ENCODE measurements around the gene FBXO21. TPM values are rescaled to one million over a fixed set of nuclear protein-coding genes. Genes with fewer than 3 reads are reported as not detected.
"Not testable (repeated sequence)": the region's sequence is repeated elsewhere in the genome, so short reads cannot be mapped to it uniquely, and the experiment has no call there.

FBXO21 gene
- total RNA-seq, 1 experiment from 2014 or later, result 37.8 TPM

DNA sequence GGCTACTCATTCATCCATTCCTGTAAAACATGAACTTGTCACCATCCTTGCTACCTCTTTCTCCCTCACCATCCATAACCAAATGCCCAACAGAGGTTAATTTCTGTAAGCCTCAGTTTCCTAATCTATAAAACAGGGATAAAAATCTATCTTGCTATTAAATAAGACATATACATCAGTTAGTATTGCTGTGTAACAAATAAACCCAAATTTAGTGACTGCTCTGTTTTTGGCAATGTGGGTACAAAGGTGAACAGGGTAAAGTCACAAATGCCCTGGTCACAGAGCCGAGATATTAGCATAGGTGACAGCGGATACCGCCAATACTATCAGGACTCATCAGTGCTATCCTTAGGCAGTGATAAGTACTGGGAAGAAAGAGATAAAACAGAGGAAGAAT lies 3.6 kb upstream of the FBXO21 start:
- Histone ChIP-seq H3K9me3 (ENCODE audit: control insufficient read depth, insufficient read depth, low read depth, low read length) (no peaks in the 10 kb centered on the region), H3K4me1 (ENCODE audit: control insufficient read depth, insufficient read depth, low read length) (peaks cover 7% of the 10 kb centered on the region), H3K36me3 (ENCODE audit: control insufficient read depth, insufficient read depth, low read length) (no peaks in the 10 kb centered on the region; the same call in 1 of the 2 replicates), H3K4me3 (ENCODE audit: low read depth in 2 of 2, low read length in 2 of 2) (no peak overlapping the region), H3K27ac (ENCODE audit: low read length) (no peak overlapping the region), H3K27me3 (ENCODE audit: control insufficient read depth, insufficient read depth, low read length) (peaks cover 10% of the 10 kb centered on the region)
- BruUV-seq (replicated peaks), result no TSS peak
- ATAC-seq (no peak), DNase-seq (ENCODE audit: low read depth, low spot score) (no peak)
- TF ChIP-seq TCF7L2 (IDR thresholded peaks at IDR 0.05; ENCODE audit: low read depth, low read length), result no peak
- TF ChIP-seq REST (IDR thresholded peaks at IDR 0.05; ENCODE audit: insufficient read depth in 1 of 2, low read depth in 2 of 2, low read length in 1 of 2), result no peak
- TF ChIP-seq POLR2AphosphoS5 (IDR thresholded peaks at IDR 0.05; ENCODE audit: low read depth, low read length), result no peak
- TF ChIP-seq, protein P1, sequence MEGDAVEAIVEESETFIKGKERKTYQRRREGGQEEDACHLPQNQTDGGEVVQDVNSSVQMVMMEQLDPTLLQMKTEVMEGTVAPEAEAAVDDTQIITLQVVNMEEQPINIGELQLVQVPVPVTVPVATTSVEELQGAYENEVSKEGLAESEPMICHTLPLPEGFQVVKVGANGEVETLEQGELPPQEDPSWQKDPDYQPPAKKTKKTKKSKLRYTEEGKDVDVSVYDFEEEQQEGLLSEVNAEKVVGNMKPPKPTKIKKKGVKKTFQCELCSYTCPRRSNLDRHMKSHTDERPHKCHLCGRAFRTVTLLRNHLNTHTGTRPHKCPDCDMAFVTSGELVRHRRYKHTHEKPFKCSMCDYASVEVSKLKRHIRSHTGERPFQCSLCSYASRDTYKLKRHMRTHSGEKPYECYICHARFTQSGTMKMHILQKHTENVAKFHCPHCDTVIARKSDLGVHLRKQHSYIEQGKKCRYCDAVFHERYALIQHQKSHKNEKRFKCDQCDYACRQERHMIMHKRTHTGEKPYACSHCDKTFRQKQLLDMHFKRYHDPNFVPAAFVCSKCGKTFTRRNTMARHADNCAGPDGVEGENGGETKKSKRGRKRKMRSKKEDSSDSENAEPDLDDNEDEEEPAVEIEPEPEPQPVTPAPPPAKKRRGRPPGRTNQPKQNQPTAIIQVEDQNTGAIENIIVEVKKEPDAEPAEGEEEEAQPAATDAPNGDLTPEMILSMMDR (IDR thresholded peaks at IDR 0.05), result no peak
- TF ChIP-seq SIN3A (IDR thresholded peaks at IDR 0.05; ENCODE audit: borderline replicate concordance, insufficient read depth, low read depth, low read length), result no peak
- CTCF ChIA-PET, result no interaction called here
- in situ Hi-C loops (cut with HindIII; ENCODE audit: low pct_unique_long_range_greater_than_20kb, low sequenced_read_pairs), result no loop called here
- intact Hi-C loops (cut with micrococcal nuclease; ENCODE audit: unreplicated experiment), result no loop called here
- POLR2A ChIA-PET, result no interaction called here

GRCh38 chr12:117192581-117192980 lies 2.3 kb upstream of the FBXO21 start:
- in situ Hi-C loops (cut with HindIII; ENCODE audit: low pct_unique_long_range_greater_than_20kb, low sequenced_read_pairs), result not testable (repeated sequence)
- H3K4me1 ChIP-seq (ENCODE audit: control insufficient read depth, insufficient read depth, low read length), result peaks cover 11% of the 10 kb centered on the region

DNA sequence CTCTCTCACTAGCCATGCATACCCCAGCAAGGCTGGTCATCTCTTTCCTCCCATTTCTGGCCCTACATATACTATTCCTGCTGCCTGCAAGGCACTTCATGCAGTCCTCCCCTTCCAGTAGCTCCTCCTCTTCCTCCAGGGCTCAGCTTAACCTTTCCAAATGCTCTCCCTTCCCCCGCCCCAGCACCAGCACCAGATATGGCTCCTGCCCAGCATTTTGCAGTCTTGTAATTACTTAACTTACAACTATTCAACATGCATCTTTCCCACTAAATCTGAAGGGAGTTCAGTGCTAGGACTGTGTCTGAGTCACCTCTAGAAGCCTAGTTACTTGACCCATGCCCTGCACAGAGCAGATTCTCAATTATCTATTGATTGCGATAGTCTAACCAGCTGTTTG lies 1.8 kb upstream of the FBXO21 start:
- no peak for DNase-seq (ENCODE audit: low read depth, low spot score)
- no peaks in the 10 kb centered on the region for H3K9me3 ChIP-seq (ENCODE audit: control insufficient read depth, insufficient read depth, low read depth, low read length)
- H3K27me3 ChIP-seq (ENCODE audit: control insufficient read depth, insufficient read depth, low read length), result peaks cover 10% of the 10 kb centered on the region
- H3K4me3 ChIP-seq (ENCODE audit: low read depth in 2 of 2, low read length in 2 of 2), result no peak overlapping the region
- no TSS peak for BruUV-seq (replicated peaks)
- H3K4me1 ChIP-seq (ENCODE audit: control insufficient read depth, insufficient read depth, low read length), result peaks cover 11% of the 10 kb centered on the region
- H3K27ac ChIP-seq (ENCODE audit: low read length), result no peak overlapping the region
- POLR2A ChIA-PET, result no interaction called here
- no peak for ATAC-seq
- in situ Hi-C loops (cut with HindIII; ENCODE audit: low pct_unique_long_range_greater_than_20kb, low sequenced_read_pairs) (no loop called here), intact Hi-C loops (cut with micrococcal nuclease; ENCODE audit: unreplicated experiment) (no loop called here)
- TF ChIP-seq REST (IDR thresholded peaks at IDR 0.05; ENCODE audit: insufficient read depth in 1 of 2, low read depth in 2 of 2, low read length in 1 of 2), result no peak
- TF ChIP-seq SIN3A (IDR thresholded peaks at IDR 0.05; ENCODE audit: borderline replicate concordance, insufficient read depth, low read depth, low read length), result no peak
- TF ChIP-seq, protein P1 (IDR thresholded peaks at IDR 0.05), result no peak
- no peak for TF ChIP-seq POLR2AphosphoS5 (IDR thresholded peaks at IDR 0.05; ENCODE audit: low read depth, low read length)
- TF ChIP-seq TCF7L2 (IDR thresholded peaks at IDR 0.05; ENCODE audit: low read depth, low read length), result no peak
- CTCF ChIA-PET, result no interaction called here
- peaks cover 2% of the 10 kb centered on the region; the same call in 1 of the 2 replicates for H3K36me3 ChIP-seq (ENCODE audit: control insufficient read depth, insufficient read depth, low read length)

More at GRCh38 chr12:117192581-117192980, 2.3 kb upstream of the FBXO21 start:
- H3K36me3 ChIP-seq (ENCODE audit: control insufficient read depth, insufficient read depth, low read length); H3K27me3 ChIP-seq (ENCODE audit: control insufficient read depth, insufficient read depth, low read length); H3K9me3 ChIP-seq (ENCODE audit: control insufficient read depth, insufficient read depth, low read depth, low read length); intact Hi-C loops (cut with micrococcal nuclease; ENCODE audit: unreplicated experiment); POLR2A ChIA-PET; ATAC-seq; H3K4me3 ChIP-seq (ENCODE audit: low read depth in 2 of 2, low read length in 2 of 2); BruUV-seq (replicated peaks); CTCF ChIA-PET; DNase-seq (ENCODE audit: low read depth, low spot score); H3K27ac ChIP-seq (ENCODE audit: low read length): not testable (repeated sequence)
